LNCAP (cell line): Measurements from ENCODE around the gene SNTA1.

Experiments used
- TF ChIP-seq, protein P1 (sequence below): fragments of 450-650 bp; IDR thresholded peaks from 2 replicates; pipeline ENCODE4 v1.5.1; 2017; ENCODE audit warnings: mild to moderate bottlenecking

The SNTA1 gene

GRCh38 chr20:33408716-33409654 is 34.6 kb downstream of the SNTA1 start:
- TF ChIP-seq, protein P1, sequence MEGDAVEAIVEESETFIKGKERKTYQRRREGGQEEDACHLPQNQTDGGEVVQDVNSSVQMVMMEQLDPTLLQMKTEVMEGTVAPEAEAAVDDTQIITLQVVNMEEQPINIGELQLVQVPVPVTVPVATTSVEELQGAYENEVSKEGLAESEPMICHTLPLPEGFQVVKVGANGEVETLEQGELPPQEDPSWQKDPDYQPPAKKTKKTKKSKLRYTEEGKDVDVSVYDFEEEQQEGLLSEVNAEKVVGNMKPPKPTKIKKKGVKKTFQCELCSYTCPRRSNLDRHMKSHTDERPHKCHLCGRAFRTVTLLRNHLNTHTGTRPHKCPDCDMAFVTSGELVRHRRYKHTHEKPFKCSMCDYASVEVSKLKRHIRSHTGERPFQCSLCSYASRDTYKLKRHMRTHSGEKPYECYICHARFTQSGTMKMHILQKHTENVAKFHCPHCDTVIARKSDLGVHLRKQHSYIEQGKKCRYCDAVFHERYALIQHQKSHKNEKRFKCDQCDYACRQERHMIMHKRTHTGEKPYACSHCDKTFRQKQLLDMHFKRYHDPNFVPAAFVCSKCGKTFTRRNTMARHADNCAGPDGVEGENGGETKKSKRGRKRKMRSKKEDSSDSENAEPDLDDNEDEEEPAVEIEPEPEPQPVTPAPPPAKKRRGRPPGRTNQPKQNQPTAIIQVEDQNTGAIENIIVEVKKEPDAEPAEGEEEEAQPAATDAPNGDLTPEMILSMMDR: no peak

DNA sequence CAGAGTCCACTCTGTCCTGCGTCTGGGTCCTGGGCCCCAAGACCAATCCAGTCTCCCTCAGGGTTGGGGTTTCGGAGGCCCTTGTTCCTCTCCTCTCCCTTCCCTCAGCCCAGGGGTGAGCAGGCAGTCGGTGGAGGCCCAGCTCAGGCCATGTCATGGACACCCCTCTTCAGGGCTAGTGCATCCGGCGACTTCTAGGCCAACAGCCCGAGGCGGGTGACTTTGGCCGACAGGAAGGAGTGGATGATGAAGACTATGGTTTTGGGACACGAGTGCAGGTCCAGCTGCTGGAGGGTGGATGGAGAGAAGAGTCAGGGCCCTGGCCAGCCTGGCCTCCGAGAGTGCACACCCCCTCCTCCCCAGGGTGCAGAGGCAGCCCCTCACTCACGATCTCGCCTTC is 35.2 kb downstream of the SNTA1 start:
- TF ChIP-seq, protein P1: no peak

DNA sequence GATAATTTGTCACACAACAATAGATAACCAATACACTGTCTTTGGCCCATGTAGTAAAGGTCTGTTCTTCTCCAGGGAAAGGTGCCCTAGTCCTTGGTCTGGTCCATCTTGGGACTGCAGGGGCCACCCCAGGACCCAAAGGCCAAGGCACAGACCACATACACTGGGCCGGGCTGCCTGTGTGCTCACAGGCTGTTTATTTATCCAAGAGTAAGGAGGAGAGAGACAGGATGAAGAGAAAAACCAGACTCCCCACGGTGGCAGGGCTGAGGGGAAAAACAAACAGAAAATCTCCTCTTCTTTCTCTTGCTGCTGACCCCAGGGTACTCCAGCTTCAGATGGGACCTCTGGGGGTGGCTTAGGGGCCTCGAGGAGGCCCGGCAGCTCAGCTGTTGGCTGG is 35.8 kb downstream of the SNTA1 start:
- TF ChIP-seq, protein P1: no peak

- TF ChIP-seq, protein P1: no peak
These were observed 36.3 kb downstream of the SNTA1 start for GRCh38 chr20:33407251-33407650.

DNA sequence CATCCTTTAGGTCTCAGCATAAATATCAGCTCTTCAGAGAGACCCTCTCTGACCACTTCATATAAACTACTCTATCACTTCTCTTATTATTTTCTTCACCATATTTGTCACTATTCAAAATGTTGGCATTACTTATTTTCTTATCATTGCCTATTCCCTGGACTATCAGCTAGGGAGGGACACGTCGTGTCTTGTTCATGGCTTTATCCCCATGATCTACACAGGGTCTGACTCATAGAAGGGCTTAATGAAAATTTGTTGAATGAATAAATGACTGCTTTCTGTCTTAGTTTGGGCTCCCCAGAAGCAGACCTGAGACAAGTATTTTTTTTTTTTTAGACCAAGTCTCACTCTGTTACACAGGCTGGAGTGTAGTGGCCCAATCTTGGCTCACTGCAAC is 39.3 kb downstream of the SNTA1 start:
- TF ChIP-seq, protein P1: no peak

GRCh38 chr20:33401921-33402369 is 41.6 kb downstream of the SNTA1 start:
- TF ChIP-seq, protein P1: no peak

DNA sequence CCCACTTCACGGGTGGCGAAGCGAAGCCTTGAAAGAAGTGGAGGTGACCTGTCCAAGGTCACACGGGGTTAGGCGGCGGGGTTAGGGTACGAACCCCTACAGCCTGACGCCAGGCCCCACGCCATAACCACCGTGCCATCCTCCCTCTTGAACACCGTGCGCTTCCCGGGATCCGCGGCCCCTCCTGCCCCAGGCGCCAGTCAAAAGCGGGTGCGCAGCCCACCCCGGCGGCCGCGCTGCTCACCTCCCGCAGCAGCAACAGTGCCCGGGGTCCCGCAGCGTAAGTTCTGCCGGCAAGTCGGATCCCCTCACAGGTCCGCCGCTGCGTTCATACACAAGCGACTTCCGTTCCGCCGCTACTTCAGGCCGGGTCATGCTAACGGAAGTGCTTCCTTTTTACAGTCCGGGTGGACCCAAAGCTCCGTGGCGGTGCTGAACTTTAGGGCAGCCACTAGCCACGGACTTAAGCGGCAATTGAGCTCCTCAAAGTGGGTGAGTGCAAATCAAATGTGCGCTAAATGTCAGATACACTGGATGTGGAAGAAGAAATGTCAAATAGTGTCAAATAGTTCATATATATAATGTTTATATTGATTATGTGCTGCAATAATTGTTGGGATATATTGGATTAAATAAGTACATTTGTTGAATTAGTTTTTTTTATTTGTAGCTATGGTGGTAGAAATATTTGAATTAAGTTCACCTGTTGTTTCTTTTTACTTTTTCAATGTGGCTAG is 42.2 kb downstream of the SNTA1 start, which contains the start of gene CDK5RAP1:
Gene CDK5RAP1, minus strand, starts transcription at position 336 of the 737 bp plus-strand sequence. CDS start 4,455 bp downstream, outside the sequence.
- TF ChIP-seq, protein P1: no peak
